Renal pelvis (tissue), 4 donors: Measurements from ENCODE around the gene SP3. TPM values are rescaled to one million over a fixed set of nuclear protein-coding genes. Genes with fewer than 3 reads are reported as not detected.
A peak's percentile ranks its signal among the peaks of the same experiment; 100 is the strongest.

Experiments
- DNase-seq: peaks from one replicate; pipeline ENCODE4 v3.0.0-alpha.2; 2013
- polyA plus RNA-seq, 3 donors: library from polyadenylated mRNA; unstranded; fragments of 120-200 nt; gene quantifications; one replicate each; pipeline ENCODE4 v1.2.1, GENCODE V29; 2013; ENCODE audit not compliant: insufficient read length in 3 of 3

SP3 gene
- polyA plus RNA-seq, 3 donors, result 104 to 107 (median 105) TPM

GRCh38 chr2:173999724-174000123 lies 34.6 kb upstream of the SP3 start:
- DNase-seq, result no peak

- no peak for DNase-seq
These were observed 34.1 kb upstream of the SP3 start for GRCh38 chr2:173999272-173999671.

- DNase-seq, result no peak
These were observed 33.2 kb upstream of the SP3 start for GRCh38 chr2:173998386-173998785.

- no peak for DNase-seq
These were observed 32.6 kb upstream of the SP3 start for GRCh38 chr2:173997753-173998152.

GRCh38 chr2:173997269-173997668 lies 32.1 kb upstream of the SP3 start:
- DNase-seq, result no peak

- no peak for DNase-seq
These were observed 31.6 kb upstream of the SP3 start for GRCh38 chr2:173996766-173997165.

- DNase-seq, result no peak
These were observed 28.3 kb upstream of the SP3 start for GRCh38 chr2:173993459-173993858.

- no peak for DNase-seq
These were observed 26.8 kb upstream of the SP3 start for GRCh38 chr2:173991856-173992588.

- DNase-seq, result peak; percentile 57
These were observed 26.0 kb upstream of the SP3 start for GRCh38 chr2:173990970-173991819.

GRCh38 chr2:173990245-173990644 lies 25.1 kb upstream of the SP3 start:
- DNase-seq, result no peak

GRCh38 chr2:173989884-173990215 lies 24.7 kb upstream of the SP3 start:
- DNase-seq, result no peak

GRCh38 chr2:173989160-173989883 lies 24.1 kb upstream of the SP3 start:
- DNase-seq, result no peak

- DNase-seq, result no peak
These were observed 21.6 kb upstream of the SP3 start for GRCh38 chr2:173986805-173987204.

GRCh38 chr2:173985605-173985992 lies 20.4 kb upstream of the SP3 start:
- DNase-seq, result no peak

GRCh38 chr2:173984866-173985604 lies 19.9 kb upstream of the SP3 start:
- DNase-seq, result no peak

GRCh38 chr2:173983391-173983871 lies 18.3 kb upstream of the SP3 start:
- DNase-seq, result no peak

GRCh38 chr2:173982918-173983317 lies 17.7 kb upstream of the SP3 start:
- DNase-seq, result no peak

GRCh38 chr2:173982182-173982714 lies 17.1 kb upstream of the SP3 start:
- no peak for DNase-seq

- no peak for DNase-seq
These were observed 16.3 kb upstream of the SP3 start for GRCh38 chr2:173981520-173981919.

- no peak for DNase-seq
These were observed 14.7 kb upstream of the SP3 start for GRCh38 chr2:173979751-173980351.

- DNase-seq, result no peak
These were observed 13.3 kb upstream of the SP3 start for GRCh38 chr2:173978447-173978846.
